ENCODE data around the gene KHDRBS2.

GRCh38 chr6:61688165-61688564, 597.9 kb downstream of the KHDRBS2 start:
- no peak for TF ChIP-seq CTCF (IDR thresholded peaks at IDR 0.05; ENCODE audit: insufficient read depth, low read length, poor library complexity, severe bottlenecking)
- no peak for TF ChIP-seq EZH2phosphoT487 (conservative IDR thresholded peaks at IDR 0.05; ENCODE audit: low read length)
